Kidney (tissue), 14 donors: ENCODE results near the gene VDR. TPM values are rescaled to one million over a fixed set of nuclear protein-coding genes. Genes with fewer than 3 reads are reported as not detected.
A peak's percentile ranks its signal among the peaks of the same experiment; 100 is the strongest.

Source experiments
- DNase-seq, 5 donors: peaks; one replicate each; pipeline ENCODE4 v3.0.0-alpha.2; 2013 to 2020
- FAIRE-seq: peaks from 2 replicates; lab custom pipeline; 2012; peaks lifted over from hg19 to GRCh38; lab: Jason Lieb, UNC
- H3K27ac ChIP-seq, 2 donors: one replicate each; pipeline ENCODE4 v1.7.0; 2013; ENCODE audit warnings: low read depth in 2 of 2, low read length in 2 of 2, inconsistent platforms in 1 of 2
- H3K27me3 ChIP-seq: one replicate; pipeline ENCODE4 v1.7.1; 2013; ENCODE audit warnings: low read length, inconsistent platforms; ENCODE audit not compliant: control insufficient read depth, insufficient read depth
- H3K36me3 ChIP-seq, 3 donors: one replicate each; pipeline versions ENCODE4 v1.7.0 to v1.7.1; 2013; ENCODE audit warnings: low read length in 3 of 3, control low read depth in 1 of 3, inconsistent platforms in 1 of 3; ENCODE audit not compliant: insufficient read depth in 3 of 3, control insufficient read depth in 2 of 3
- H3K4me1 ChIP-seq, 3 donors: one replicate each; pipeline versions ENCODE4 v1.7.0 to v1.7.1; 2013; ENCODE audit warnings: low read length in 3 of 3, inconsistent platforms in 1 of 3, low read depth in 1 of 3; ENCODE audit not compliant: control insufficient read depth in 2 of 3, insufficient read depth in 2 of 3
- H3K4me3 ChIP-seq, 3 donors: one replicate each; pipeline versions ENCODE4 v1.7.0 to v1.8.1; 2013; ENCODE audit warnings: low read length in 3 of 3, control low read depth in 1 of 3, inconsistent platforms in 1 of 3
- H3K9ac ChIP-seq, 3 donors: one replicate each; pipeline versions ENCODE4 v1.7.0 to v1.7.1; 2013; ENCODE audit warnings: low read length in 3 of 3, control low read depth in 1 of 3, inconsistent platforms in 1 of 3
- H3K9me3 ChIP-seq, 3 donors: one replicate each; pipeline versions ENCODE4 v1.7.0 to v1.7.1; 2013; ENCODE audit warnings: low read length in 3 of 3, control low read depth in 1 of 3, inconsistent platforms in 1 of 3; ENCODE audit not compliant: control insufficient read depth in 2 of 3, insufficient read depth in 1 of 3
- intact Hi-C: fragments of 100-400 bp; cut with DNase I; formaldehyde crosslinking; loops from one replicate; pipeline ENCODE4 v1.11.1; 2022
- polyA plus RNA-seq: library from polyadenylated mRNA; stranded (reverse); fragments of 350-450 nt; fragmentation: Illumina TruSeq; extraction: RNeasy Lipid Tissue Mini Kit (QIAGEN cat#74804); gene quantifications from one replicate; pipeline ENCODE4 v1.2.3, GENCODE V29; 2014; ENCODE audit warnings: low read depth, low replicate concordance; ENCODE audit not compliant: insufficient read depth
- total RNA-seq: library from RNA; stranded (reverse); fragmentation: NEBNext Ultra II Directional; extraction: Animal tissue kit (Norgen Biotek cat#: 25700); gene quantifications from one replicate; pipeline ENCODE4 v1.2.1, GENCODE V29; 2021
- TF ChIP-seq, protein P1 (sequence below): IDR thresholded peaks from 3 replicates; pipeline ENCODE4 v1.5.1; 2012; ENCODE audit warnings: mild to moderate bottlenecking, moderate library complexity, borderline replicate concordance; ENCODE audit not compliant: insufficient read depth; ENCODE audit errors: extremely low read depth
- donor health status: control.
- donor health status: control.
- donor health status: control.
- donor health status: control.
- donor health status: control.
- donor health status: DM: yes; HTN: yes; CAD: no.
- donor health status: Normal renal cell carcinoma (clear cell type).

The VDR gene
- total and polyA plus RNA-seq, 2 donors from 2014 or later = 14.8 to 19.1 TPM

DNA sequence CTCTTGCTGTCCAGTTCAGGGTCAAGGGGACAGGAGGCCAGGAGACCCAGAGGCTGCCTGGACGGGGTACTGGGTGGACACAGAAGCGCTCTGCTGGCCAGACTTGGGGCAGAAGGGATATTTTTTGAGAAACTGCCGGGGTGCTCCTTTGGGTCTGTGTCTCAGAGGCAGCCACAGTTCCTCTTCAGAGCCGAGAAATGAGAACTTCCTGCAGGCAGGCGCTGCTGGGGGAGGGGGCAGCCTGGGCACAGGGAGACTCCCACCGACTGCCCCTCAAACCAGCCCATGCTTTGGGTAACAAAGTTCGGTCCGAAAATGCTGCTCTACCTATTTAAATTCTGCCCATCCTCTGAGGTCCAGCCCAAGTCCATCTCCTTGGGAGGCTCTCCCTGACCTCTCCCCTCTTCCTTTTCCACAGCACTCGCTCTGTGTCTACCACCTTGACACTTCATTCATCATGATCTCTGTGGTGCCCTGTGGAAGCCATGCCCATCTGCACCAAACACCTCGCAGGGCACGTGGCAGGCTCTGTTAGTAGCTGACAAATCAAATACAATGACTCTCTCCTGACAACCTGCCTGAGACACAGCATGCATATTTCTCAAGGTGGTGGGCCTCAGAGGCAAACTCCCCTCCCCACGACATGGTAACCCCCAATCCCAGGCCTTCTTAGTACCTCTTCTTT lies 101.5 kb downstream of the VDR start:
- no peak for DNase-seq
- Histone ChIP-seq H3K4me3 (no peak overlapping the region), H3K27ac (peak overlapping the region; percentile 19 to 59), H3K4me1 (peaks cover 0 to 69% (median 26%) of the 10 kb centered on the region in 3 donors), H3K27me3 (no peaks in the 10 kb centered on the region), H3K36me3 (no peaks in the 10 kb centered on the region), H3K9ac (no peak overlapping the region), H3K9me3 (no peaks in the 10 kb centered on the region)
- intact Hi-C loops = no loop called here
- TF ChIP-seq, protein P1, sequence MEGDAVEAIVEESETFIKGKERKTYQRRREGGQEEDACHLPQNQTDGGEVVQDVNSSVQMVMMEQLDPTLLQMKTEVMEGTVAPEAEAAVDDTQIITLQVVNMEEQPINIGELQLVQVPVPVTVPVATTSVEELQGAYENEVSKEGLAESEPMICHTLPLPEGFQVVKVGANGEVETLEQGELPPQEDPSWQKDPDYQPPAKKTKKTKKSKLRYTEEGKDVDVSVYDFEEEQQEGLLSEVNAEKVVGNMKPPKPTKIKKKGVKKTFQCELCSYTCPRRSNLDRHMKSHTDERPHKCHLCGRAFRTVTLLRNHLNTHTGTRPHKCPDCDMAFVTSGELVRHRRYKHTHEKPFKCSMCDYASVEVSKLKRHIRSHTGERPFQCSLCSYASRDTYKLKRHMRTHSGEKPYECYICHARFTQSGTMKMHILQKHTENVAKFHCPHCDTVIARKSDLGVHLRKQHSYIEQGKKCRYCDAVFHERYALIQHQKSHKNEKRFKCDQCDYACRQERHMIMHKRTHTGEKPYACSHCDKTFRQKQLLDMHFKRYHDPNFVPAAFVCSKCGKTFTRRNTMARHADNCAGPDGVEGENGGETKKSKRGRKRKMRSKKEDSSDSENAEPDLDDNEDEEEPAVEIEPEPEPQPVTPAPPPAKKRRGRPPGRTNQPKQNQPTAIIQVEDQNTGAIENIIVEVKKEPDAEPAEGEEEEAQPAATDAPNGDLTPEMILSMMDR = no peak
- no peak for FAIRE-seq

DNA sequence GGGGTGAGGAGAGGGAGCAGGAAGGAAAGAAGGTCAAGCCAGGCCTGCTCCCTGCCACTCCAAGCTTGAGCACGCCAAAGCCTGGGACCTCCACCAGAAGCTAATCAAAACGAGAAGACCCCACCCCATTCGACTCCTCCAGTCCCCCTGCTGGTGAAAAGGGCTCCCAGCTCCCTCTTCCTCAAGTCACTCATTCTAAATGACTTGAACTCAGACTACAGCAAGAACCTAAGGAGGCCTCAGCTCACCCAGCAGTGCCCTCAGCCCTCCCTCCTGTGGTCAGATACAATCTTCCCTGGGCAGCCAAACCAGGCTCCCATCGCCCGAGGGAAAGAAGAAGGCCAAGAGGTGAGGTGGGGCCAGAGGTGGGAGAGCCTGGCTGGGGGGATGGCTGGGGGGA lies 102.5 kb downstream of the VDR start:
- TF ChIP-seq, protein P1 = no peak
- Histone ChIP-seq H3K9ac (peak overlapping the region in 1 of 3 donors; percentile 49), H3K9me3 (no peaks in the 10 kb centered on the region), H3K27me3 (no peaks in the 10 kb centered on the region), H3K36me3 (no peaks in the 10 kb centered on the region), H3K4me3 (no peak overlapping the region), H3K27ac (peak overlapping the region; percentile 45 to 59), H3K4me1 (peaks cover 0 to 58% (median 25%) of the 10 kb centered on the region in 3 donors)
- intact Hi-C loops = no loop called here
- no peak for DNase-seq
- FAIRE-seq = no peak

DNA sequence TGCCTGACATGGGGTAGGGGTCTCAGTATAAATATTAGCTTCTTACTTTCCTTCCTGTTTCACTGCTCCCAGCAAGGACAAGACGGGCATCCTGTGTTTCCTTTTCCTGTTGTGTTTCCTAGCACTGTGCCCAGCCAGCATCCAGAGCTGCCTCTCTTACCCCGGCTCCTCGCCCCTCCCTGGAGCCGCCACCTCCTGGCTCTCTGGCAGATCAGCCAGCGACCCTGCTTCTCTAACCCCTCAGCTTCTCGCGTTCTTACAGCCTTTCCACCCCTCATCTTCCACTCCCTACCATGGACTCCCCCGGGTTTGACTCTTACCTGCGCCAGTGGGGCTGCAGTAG lies 102.9 kb downstream of the VDR start:
- Histone ChIP-seq H3K36me3 (no peaks in the 10 kb centered on the region), H3K27me3 (no peaks in the 10 kb centered on the region), H3K4me1 (peaks cover 0 to 57% (median 25%) of the 10 kb centered on the region in 3 donors), H3K9me3 (no peaks in the 10 kb centered on the region), H3K9ac (peak overlapping the region in 2 of 3 donors; percentile 33 to 49), H3K27ac (peak overlapping the region; percentile 45 to 56), H3K4me3 (no peak overlapping the region)
- DNase-seq = no peak
- TF ChIP-seq, protein P1 = no peak
- intact Hi-C loops = no loop called here
- no peak for FAIRE-seq
